Measurements from ENCODE around the gene GRAPL.
A peak's percentile ranks its signal among the peaks of the same experiment; 100 is the strongest.
"Not testable (repeated sequence)": the region's sequence is repeated elsewhere in the genome, so short reads cannot be mapped to it uniquely, and the experiment has no call there.

The GRAPL gene

DNA sequence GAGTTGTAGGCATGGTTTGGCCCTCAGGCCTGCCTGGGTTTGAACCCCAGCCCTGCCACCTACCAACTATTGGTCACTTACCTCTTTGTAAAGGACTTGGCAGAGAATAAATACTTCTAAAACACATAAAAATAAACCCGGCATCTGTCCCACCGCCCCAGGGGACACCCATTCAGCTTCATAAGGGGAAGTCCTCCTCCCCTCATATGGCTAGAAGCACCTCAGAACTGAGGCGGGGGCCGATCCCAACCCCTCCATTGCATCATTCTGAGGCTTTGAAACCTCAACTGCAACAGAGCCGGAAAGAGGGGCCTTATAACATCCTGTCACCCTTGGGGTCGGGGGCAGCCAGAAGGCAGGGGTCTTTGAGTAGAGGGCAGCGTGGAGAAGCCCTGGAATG lies 2.1 kb upstream of the GRAPL start:
- not testable (repeated sequence) for H3K27me3 Mint-ChIP-seq (ENCODE audit: low read depth, poor library complexity); H3K36me3 Mint-ChIP-seq (ENCODE audit: low read depth); H3K4me1 Mint-ChIP-seq; H3K4me3 Mint-ChIP-seq; H3K27ac Mint-ChIP-seq; H3K9me3 Mint-ChIP-seq; DNase-seq

DNA sequence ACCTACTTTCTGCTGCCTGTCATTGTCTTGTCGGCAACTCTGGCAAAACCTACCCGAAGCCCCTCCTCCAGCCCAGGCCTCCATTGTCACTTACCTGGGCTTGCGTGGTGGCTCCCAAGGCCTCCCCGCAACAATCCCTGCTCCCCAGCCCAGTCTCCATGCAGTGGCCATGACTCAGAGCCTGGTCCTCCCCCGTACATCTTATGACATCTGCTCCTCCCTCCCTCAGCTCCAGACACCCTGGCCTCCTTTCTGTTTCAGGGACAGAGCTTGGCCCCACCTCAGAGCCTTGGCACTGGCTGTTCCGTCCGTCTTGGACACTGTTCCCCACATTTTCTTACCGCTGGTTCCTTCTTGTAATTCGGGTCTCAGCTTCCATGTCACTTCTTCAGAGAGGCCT lies 2.1 kb downstream of the GRAPL start:
- H3K4me1 Mint-ChIP-seq; H3K27me3 Mint-ChIP-seq (ENCODE audit: low read depth, poor library complexity); DNase-seq: not testable (repeated sequence)

DNA sequence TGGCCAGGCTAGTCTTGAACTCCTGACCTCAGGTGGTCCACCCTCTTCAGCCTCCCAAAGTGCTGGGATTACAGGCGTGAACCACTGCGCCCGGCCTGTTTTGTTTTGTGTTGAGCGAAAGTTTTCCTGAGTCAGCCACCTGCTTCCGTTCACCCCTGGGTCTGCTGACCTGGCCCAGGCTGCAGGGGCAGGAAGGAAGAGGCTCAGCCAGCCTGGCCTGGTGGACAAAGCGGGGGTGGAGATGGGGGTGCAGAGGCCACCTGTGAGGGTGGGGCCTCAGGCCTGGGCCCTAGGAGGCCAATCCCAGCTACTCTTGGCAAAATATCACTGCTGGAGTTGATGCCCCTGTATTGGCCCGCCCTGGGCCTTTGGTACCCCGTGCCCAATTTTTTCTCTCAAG lies 3.7 kb downstream of the GRAPL start:
- not testable (repeated sequence) for DNase-seq; H3K9me3 Mint-ChIP-seq; H3K27ac Mint-ChIP-seq; H3K27me3 Mint-ChIP-seq (ENCODE audit: low read depth, poor library complexity); H3K4me1 Mint-ChIP-seq; H3K36me3 Mint-ChIP-seq (ENCODE audit: low read depth); H3K4me3 Mint-ChIP-seq

More for the DNA sequence above, 2.1 kb downstream of the GRAPL start:
- H3K36me3 Mint-ChIP-seq (ENCODE audit: low read depth); H3K9me3 Mint-ChIP-seq; H3K4me3 Mint-ChIP-seq; H3K27ac Mint-ChIP-seq: not testable (repeated sequence)

DNA sequence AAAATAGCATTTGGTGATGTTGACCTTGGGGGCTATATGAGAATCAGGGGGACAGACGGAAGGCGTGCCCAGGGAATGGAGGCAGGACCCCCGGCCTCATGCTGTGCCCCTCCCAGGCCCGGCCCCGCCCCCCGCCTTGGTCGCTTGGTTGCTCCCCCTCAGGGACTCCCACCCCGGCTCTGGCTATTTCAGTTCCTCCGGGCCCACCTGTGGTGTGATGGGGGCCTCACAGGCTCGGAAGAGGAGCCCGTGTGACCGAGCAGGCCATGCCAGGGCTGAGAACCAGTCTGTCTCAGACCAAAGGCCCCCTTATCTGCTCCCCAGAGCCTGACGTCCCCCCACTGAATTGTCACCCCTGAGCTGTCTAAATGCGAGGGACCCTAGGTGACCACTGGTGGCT lies 4.4 kb downstream of the GRAPL start:
- not testable (repeated sequence) for H3K9me3 Mint-ChIP-seq; H3K36me3 Mint-ChIP-seq (ENCODE audit: low read depth); DNase-seq; H3K27me3 Mint-ChIP-seq (ENCODE audit: low read depth, poor library complexity); H3K4me1 Mint-ChIP-seq; H3K4me3 Mint-ChIP-seq; H3K27ac Mint-ChIP-seq

DNA sequence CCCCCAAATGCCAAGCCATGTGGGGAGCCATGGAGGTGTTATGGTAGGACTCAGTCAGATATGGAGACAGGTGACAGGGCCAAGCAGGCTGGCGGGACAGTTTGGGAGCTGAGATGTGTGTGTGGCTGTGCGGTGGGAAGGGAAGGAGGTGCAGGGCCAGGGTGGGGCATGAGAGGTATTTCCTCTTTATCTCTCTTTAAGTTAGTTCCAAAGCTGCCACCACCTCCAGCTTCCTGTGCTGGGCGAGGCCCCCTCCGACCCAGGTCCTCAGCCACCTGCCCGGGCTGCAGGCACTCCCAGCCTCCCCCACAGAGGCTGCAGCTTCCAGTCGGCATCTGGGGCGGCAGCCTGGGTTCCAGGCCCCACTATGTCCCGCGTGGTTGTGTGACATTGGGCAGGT lies 6.4 kb downstream of the GRAPL start:
- H3K4me1 Mint-ChIP-seq; H3K9me3 Mint-ChIP-seq; H3K27ac Mint-ChIP-seq; H3K4me3 Mint-ChIP-seq; H3K36me3 Mint-ChIP-seq (ENCODE audit: low read depth); DNase-seq; H3K27me3 Mint-ChIP-seq (ENCODE audit: low read depth, poor library complexity): not testable (repeated sequence)

DNA sequence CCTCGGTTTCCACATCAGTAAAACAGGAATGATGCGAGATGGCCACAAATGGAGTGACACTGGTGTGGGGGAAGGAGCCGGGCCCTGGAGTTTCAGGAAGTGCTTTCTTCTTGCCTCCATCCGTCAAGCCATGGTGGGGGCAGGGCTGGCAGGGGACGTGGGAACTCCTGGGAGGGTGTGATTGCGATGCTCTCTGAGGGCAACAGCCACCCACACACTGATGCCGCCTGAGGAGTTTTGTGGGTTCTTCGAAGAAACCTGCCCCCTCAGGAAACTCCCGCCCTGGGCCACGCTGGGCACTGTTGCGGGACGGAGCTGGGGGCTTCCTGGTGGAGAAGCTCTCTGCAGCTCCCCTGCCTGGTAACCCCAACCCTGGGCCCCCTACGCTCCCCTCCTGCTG lies 8.0 kb downstream of the GRAPL start:
- H3K9me3 Mint-ChIP-seq; H3K27ac Mint-ChIP-seq; H3K27me3 Mint-ChIP-seq (ENCODE audit: low read depth, poor library complexity); DNase-seq; H3K4me3 Mint-ChIP-seq; H3K36me3 Mint-ChIP-seq (ENCODE audit: low read depth); H3K4me1 Mint-ChIP-seq: not testable (repeated sequence)

DNA sequence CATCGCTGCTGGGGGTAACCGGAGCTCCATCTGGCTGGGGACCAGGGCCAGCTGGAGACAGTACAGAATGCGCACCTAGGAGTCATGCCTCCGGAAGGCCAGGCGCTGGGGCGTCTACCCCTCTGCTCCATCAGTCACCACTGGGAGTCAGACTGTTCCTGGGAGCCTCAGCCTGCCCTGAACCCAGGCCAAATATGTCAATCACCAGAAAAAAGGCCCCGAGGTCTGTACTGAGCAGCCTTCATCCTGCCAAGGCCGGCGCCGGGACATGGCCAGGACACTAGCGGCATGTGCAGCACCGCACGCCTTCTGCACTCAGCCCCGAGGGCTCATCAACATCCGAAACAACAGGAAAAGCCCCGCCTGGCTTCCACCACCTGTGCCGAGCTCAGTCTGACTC lies 8.7 kb downstream of the GRAPL start:
- not testable (repeated sequence) for H3K4me1 Mint-ChIP-seq; DNase-seq; H3K27me3 Mint-ChIP-seq (ENCODE audit: low read depth, poor library complexity); H3K27ac Mint-ChIP-seq; H3K4me3 Mint-ChIP-seq; H3K36me3 Mint-ChIP-seq (ENCODE audit: low read depth); H3K9me3 Mint-ChIP-seq

DNA sequence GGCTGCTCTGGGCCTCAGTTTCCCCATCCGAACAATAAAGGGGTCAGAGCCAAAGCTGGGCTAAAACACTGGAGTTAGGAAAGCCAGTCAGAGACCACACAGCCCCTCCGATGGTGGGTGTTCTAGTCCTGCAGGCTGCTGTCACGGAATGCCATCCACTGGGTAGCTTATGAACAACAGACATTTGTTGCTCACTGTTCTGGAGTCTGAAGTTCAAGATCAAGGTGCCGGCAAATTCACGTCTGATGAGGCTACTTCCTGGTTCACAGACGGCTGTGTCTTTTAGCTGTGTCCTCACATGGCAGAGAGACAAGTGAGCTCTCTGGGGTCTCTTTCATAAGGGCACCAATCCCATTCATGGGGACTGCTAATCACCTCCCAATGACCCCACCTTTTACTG lies 9.2 kb downstream of the GRAPL start:
- not testable (repeated sequence) for H3K36me3 Mint-ChIP-seq (ENCODE audit: low read depth); H3K27ac Mint-ChIP-seq; DNase-seq; H3K9me3 Mint-ChIP-seq; H3K4me1 Mint-ChIP-seq; H3K4me3 Mint-ChIP-seq; H3K27me3 Mint-ChIP-seq (ENCODE audit: low read depth, poor library complexity)

DNA sequence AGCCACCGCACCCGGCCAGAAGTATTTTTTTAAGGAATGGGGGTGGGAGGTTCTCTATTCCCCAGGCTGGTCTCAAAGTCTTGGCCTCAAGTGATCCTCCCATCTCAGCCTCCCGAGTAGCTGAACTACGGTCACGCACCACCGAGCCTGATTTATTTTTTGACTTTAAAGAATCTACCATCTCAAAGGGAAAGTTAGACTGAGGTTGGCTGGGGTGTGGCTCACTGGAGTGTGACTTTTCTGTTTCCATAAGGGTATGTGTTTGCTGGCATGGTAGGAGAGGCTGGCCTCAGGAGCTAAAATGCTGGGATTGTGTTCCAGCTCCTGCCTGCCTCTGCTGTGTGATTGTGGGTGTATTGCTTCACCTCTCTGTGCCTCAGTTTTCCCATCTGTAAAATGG lies 10.6 kb downstream of the GRAPL start:
- not testable (repeated sequence) for H3K27me3 Mint-ChIP-seq (ENCODE audit: low read depth, poor library complexity); H3K27ac Mint-ChIP-seq; H3K4me3 Mint-ChIP-seq; H3K36me3 Mint-ChIP-seq (ENCODE audit: low read depth); H3K9me3 Mint-ChIP-seq; H3K4me1 Mint-ChIP-seq; DNase-seq

DNA sequence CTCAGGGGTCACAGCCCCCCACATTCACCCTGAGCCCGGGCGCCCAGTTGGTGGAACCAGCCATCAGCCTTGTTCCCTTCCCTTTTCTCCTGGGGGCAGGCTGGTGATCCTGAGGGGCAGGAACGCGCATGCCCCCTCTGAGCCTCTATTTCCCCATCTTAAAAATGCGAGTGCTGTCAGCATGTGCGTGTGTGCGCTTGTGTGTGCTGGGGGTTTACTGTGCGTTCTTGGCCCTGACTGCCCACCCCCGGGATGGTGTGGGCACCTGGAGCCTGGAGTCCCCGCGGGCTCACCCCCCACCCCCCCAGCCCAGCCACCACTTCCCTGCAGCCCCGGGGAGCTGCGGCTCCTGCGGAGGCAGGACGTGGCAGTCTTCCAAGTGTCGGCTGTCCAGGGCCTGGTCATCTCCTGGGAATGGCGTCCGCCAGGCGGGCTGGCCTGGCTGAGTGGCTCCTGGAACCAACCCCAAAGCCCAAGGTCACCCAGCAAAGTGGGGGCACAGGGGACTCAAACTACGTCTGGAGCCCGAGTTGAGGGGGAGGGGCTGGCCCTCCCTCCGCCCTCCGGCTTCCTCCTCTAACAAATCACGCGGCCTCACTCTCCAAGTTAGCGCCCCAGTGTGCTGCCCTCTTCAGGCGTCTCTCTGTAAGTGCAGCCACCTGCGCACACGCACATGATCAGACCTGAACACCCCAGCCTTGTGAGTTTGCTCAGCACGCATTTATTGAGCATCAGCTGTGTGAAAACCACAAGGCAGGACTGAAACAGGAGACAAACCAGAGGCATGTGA lies 14.2 kb downstream of the GRAPL start:
- H3K27me3 Mint-ChIP-seq (ENCODE audit: low read depth, poor library complexity); H3K9me3 Mint-ChIP-seq; H3K36me3 Mint-ChIP-seq (ENCODE audit: low read depth); DNase-seq; H3K4me3 Mint-ChIP-seq; H3K27ac Mint-ChIP-seq; H3K4me1 Mint-ChIP-seq: not testable (repeated sequence)

DNA sequence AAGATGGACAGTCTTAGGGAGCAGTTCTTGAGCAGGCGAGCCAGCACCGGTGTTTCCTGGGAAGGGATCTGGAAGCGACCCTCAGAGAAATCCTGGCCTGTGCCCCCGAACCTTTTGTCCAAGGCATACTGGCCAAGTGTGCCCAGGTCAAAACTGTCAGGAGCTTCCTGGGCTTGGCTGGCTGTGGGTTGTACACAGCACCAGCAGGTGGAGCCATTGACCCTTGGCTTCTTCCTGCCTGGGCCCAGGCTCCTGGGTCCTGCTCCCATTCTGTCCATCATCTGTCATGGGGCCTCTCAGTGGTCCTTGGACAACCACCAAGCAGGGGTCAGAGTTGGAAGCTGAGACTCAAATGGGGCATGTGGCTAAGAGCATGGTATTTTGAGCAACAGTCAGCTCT lies 15.0 kb downstream of the GRAPL start:
- H3K27ac Mint-ChIP-seq; H3K4me3 Mint-ChIP-seq; H3K36me3 Mint-ChIP-seq (ENCODE audit: low read depth); H3K9me3 Mint-ChIP-seq; H3K4me1 Mint-ChIP-seq; H3K27me3 Mint-ChIP-seq (ENCODE audit: low read depth, poor library complexity): not testable (repeated sequence)
- TF ChIP-seq, protein P1, sequence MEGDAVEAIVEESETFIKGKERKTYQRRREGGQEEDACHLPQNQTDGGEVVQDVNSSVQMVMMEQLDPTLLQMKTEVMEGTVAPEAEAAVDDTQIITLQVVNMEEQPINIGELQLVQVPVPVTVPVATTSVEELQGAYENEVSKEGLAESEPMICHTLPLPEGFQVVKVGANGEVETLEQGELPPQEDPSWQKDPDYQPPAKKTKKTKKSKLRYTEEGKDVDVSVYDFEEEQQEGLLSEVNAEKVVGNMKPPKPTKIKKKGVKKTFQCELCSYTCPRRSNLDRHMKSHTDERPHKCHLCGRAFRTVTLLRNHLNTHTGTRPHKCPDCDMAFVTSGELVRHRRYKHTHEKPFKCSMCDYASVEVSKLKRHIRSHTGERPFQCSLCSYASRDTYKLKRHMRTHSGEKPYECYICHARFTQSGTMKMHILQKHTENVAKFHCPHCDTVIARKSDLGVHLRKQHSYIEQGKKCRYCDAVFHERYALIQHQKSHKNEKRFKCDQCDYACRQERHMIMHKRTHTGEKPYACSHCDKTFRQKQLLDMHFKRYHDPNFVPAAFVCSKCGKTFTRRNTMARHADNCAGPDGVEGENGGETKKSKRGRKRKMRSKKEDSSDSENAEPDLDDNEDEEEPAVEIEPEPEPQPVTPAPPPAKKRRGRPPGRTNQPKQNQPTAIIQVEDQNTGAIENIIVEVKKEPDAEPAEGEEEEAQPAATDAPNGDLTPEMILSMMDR (IDR thresholded peaks at IDR 0.05), result peak; percentile 15
- peak; percentile 52 for DNase-seq

DNA sequence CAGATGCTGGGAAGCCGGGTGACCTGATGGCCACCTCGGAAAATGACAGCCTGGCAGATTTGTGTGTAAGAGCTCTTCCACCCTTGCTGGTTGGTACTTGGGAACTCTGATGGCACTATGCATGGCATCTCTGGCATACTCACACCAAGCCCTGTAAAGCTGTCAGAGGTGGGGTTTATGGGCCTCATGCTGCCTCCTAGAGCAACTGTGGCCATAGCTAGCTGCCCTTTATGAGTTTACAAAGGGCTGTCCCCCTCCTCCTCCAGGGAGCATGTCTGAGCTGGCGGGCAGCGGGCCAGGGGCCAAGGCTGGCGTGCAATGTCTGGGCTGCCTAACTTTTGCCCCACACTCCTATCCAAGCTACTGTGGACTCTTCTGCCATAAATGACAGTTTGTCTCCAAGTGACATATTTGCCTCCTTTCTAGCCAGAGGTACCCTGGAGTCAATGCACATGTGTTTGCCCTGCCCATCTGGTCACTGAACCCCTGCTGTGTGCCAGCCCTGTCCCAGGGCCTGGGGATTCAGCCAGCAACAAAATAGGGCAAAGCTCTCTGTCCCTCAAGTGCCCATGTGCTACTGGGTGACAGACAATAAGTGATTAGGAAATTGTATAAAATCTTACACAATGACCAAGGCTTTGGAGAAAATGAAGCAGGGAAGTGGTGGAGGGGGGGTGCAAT lies 15.8 kb downstream of the GRAPL start:
- not testable (repeated sequence) for H3K36me3 Mint-ChIP-seq (ENCODE audit: low read depth); H3K27ac Mint-ChIP-seq; H3K4me1 Mint-ChIP-seq; H3K27me3 Mint-ChIP-seq (ENCODE audit: low read depth, poor library complexity); H3K9me3 Mint-ChIP-seq; DNase-seq; H3K4me3 Mint-ChIP-seq

DNA sequence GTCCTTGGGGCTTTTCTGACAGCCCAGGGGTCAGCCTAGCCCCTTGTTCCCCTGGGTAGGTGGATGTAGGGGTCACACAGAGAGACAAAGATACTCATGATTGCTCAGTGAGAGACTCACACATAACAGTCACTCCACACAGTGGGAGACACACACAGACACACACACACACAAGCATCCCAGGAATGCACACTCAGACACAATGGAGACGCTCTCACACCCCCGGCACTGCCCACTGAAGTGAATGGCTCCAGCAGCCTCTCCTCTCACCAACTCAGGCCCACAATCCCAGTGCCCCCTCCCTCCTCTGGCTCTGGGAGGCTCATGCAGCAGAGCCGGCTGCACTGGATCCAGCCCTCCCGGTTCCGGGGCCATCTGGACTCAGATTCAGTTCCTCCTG lies 17.0 kb downstream of the GRAPL start:
- not testable (repeated sequence) for H3K27ac Mint-ChIP-seq; H3K9me3 Mint-ChIP-seq; H3K4me3 Mint-ChIP-seq; H3K4me1 Mint-ChIP-seq; H3K36me3 Mint-ChIP-seq (ENCODE audit: low read depth); DNase-seq; H3K27me3 Mint-ChIP-seq (ENCODE audit: low read depth, poor library complexity)

DNA sequence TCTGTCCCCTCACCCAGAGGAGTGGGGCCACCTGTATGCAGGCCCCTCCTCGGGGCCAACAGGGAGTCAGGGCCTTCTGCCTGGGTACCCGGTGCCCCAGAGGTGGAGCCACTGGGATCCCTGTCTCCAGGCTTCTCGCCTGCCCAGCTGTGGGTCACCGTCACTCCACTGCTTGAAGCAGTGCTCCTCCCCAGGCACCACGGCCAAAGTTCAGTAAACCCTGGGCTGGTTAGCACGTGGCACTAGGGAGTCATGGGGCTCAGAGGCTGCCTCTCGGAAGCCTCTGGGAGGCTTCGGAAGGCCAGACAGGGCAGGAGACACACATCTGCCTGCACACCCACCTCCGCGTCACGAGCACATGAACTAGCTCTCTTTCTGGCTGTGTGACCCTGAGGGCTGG lies 18.1 kb downstream of the GRAPL start:
- H3K9me3 Mint-ChIP-seq; DNase-seq; H3K27ac Mint-ChIP-seq; H3K4me3 Mint-ChIP-seq; H3K4me1 Mint-ChIP-seq; H3K36me3 Mint-ChIP-seq (ENCODE audit: low read depth); H3K27me3 Mint-ChIP-seq (ENCODE audit: low read depth, poor library complexity): not testable (repeated sequence)

Data from nephron progenitor cell (in vitro differentiated cells).